IPS DF 4.7 (cell line): ENCODE data around the gene EFCAB9.

Source experiments
- DNase-seq: peaks from one replicate; pipeline ENCODE4 v3.0.0-alpha.2; 2013; ENCODE audit warnings: low spot score; ENCODE audit errors: extremely low read depth

Gene EFCAB9

DNA sequence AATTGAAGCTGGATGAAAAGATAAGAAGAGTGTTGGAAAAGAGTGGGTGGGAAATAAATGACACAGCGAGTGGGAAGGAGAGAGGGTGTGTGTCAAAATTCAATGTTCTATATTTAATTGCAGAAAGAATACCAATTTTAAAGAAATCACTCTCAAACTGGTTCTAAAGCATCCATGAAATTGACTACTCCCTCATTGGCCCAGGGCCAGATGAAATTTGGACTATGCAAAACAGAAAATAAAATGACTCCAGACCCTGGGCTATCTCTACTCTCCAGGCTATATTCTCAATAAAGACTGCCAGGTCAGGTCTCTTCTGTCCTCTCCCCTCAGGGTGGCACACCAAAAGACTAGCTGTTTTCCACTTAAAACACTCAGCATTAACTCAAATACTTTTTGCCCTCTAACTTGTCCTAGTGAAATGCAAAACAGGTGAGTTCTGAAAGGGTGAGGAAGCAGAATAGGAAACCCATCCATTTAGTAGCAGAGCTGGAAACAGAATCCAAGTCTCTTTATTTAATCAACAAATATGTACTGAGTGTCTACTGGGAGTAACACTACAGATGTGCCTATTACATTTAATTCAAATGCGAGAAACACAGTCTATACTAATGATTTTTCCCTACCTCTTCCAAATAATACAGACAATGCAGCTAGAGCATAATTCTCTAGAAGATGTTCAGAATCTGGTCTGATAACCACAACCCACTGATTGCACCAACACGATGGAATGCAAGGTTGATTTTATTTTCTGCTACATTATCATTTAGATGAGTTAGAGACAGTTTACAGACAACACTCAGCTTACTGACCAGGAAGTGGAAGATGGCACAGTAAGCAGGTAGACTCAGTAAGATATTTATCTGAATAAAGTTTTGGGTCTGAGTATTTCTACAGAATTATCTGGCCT, 42.1 kb downstream of the EFCAB9 start:
- no peak for DNase-seq

DNA sequence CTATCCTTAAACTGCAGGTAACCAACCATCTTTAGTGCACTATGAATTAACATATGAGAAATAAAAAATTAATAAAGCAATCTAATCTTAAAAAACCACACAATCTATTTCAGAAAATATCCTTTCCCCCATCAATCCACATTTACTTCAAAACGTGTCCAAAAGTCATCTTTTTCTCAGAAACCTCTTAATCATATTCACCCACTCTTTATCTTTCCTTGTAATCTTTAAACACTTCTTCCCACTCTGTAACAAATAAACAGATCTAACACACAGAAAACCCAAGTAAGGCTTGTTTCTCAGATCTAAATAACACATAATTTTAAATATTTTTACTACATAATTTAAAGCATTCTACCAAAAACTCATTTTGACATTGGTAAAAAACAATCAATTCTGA, 44.4 kb downstream of the EFCAB9 start:
- no peak for DNase-seq

DNA sequence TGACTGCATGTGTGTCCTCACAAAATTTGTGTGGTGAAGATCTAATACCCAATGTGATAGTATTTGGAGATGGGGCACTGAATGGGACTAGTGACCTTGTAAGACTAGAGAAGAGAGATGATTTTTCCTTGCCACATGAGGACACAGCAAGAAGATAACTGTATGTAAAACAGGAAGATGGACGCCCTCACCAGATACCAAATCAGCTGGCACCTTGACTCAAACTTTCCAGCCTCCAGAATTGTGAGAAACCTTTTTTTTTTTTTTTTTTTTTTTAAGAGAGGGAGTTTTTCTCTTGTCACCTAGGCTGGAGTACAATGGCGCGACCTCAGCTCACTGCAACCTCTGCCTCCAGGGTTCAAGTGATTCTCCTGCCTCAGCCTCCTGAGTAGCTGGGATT, 49.3 kb downstream of the EFCAB9 start:
- DNase-seq: no peak

- DNase-seq: no peak
These were observed 51.1 kb downstream of the EFCAB9 start for GRCh38 chr5:172245046-172245445.

DNA sequence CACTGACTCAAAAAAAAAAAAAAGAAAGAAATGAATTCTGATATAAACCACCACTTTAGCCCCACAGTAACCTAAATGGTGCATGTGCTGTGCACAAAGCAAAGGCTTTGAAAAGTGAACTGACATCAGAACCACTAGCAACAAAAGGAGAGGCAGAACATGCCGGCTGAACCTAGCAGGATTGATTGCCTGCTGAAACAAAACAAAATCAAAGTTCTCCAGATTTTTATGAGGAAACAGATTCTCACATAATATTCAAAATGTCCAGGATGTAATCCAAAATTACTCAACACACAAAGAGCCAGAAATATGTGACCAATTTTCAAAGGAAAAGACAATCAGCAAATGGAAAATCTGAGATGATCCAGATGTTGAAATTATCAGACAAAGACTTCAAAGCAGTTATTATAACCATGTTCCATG, 51.7 kb downstream of the EFCAB9 start:
- no peak for DNase-seq

DNA sequence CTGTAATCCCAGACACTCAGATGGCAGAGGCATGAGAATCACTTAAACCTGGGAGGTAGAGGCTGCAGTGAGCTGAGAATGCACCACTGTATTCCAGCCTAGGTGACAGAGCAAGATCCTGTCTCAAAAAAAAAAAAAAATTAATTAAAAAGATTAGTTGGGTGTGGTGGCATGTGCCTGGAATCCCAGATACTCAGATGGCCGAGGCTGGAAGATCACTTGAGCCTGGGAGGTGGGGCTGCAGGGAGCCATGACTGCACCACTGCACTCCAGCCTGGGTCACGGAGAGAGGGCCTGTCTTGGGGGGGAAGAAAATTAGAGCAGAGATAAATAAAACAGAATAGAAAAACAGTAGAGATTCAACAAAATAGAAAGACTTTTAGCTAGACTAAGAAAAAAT, 54.7 kb downstream of the EFCAB9 start:
- no peak for DNase-seq

GRCh38 chr5:172251419-172251818, 57.4 kb downstream of the EFCAB9 start:
- DNase-seq: no peak

DNA sequence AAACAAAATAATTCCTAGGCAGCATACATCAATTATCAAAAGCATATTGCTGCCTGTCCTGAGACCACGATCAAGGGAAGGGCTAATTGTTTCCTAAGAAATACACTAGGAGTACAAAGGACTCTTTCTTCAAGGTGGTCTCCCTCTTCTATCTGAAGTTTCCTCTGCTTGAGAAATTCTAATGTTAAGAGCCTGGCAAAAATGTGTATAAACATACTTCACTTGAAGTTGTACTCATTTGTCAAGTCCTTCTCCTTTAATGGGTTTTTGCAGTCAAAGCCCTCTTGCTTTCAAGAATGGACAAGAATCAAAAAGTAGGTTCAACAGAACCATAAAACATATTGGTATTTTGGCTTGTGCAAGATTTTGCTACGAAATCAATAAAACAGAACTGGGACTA, 58.5 kb downstream of the EFCAB9 start:
- DNase-seq: no peak
